ENCODE measurements around the gene TXNRD2.

TXNRD2 gene

GRCh38 chr22:19941365-19942082 is at the start of gene TXNRD2, which contains the start of gene COMT:
Gene TXNRD2, minus strand, starts transcription at chr22:19941818. Its CDS starts 15 bp downstream, at chr22:19941803.
Gene COMT, plus strand, starts transcription at chr22:19941772. Its CDS starts 20,755 bp downstream, at chr22:19962527.
- DNase-seq (ENCODE audit: low read depth in 2 of 2), result no peak

GRCh38 chr22:19991395-19991644 is 49.7 kb upstream of the TXNRD2 start:
- DNase-seq (ENCODE audit: low read depth in 2 of 2), result no peak

- no peak for DNase-seq (ENCODE audit: low read depth in 2 of 2)
These were observed 49.2 kb upstream of the TXNRD2 start for GRCh38 chr22:19990609-19991394.

GRCh38 chr22:19990188-19990587 is 48.6 kb upstream of the TXNRD2 start:
- DNase-seq (ENCODE audit: low read depth in 2 of 2), result no peak

GRCh38 chr22:19989725-19990067 is 48.1 kb upstream of the TXNRD2 start:
- no peak for DNase-seq (ENCODE audit: low read depth in 2 of 2)

GRCh38 chr22:19988965-19989724 is 47.5 kb upstream of the TXNRD2 start:
- no peak for DNase-seq (ENCODE audit: low read depth in 2 of 2)

GRCh38 chr22:19988331-19988808 is 46.8 kb upstream of the TXNRD2 start:
- DNase-seq (ENCODE audit: low read depth in 2 of 2), result no peak

- no peak for DNase-seq (ENCODE audit: low read depth in 2 of 2)
These were observed 46.0 kb upstream of the TXNRD2 start for GRCh38 chr22:19987394-19988306.

- DNase-seq (ENCODE audit: low read depth in 2 of 2), result peak in 1 of 2 experiments; percentile 28
These were observed 45.1 kb upstream of the TXNRD2 start for GRCh38 chr22:19986410-19987341.

- DNase-seq (ENCODE audit: low read depth in 2 of 2), result no peak
These were observed 44.4 kb upstream of the TXNRD2 start for GRCh38 chr22:19986011-19986409.

- no peak for DNase-seq (ENCODE audit: low read depth in 2 of 2)
These were observed 43.5 kb upstream of the TXNRD2 start for GRCh38 chr22:19984851-19985811.

- no peak for DNase-seq (ENCODE audit: low read depth in 2 of 2)
These were observed 42.7 kb upstream of the TXNRD2 start for GRCh38 chr22:19984201-19984753.

GRCh38 chr22:19983741-19984140 is 42.1 kb upstream of the TXNRD2 start:
- DNase-seq (ENCODE audit: low read depth in 2 of 2), result no peak

- no peak for DNase-seq (ENCODE audit: low read depth in 2 of 2)
These were observed 41.5 kb upstream of the TXNRD2 start for GRCh38 chr22:19982991-19983578.

GRCh38 chr22:19981961-19982920 is 40.6 kb upstream of the TXNRD2 start:
- DNase-seq (ENCODE audit: low read depth in 2 of 2), result no peak

GRCh38 chr22:19981171-19981960 is 39.7 kb upstream of the TXNRD2 start:
- no peak for DNase-seq (ENCODE audit: low read depth in 2 of 2)

Measured in fibroblast of skin of left quadriceps (primary cell).